A673 (cell line): Measurements from ENCODE around the gene GLYATL2. TPM values are rescaled to one million over a fixed set of nuclear protein-coding genes. Genes with fewer than 3 reads are reported as not detected.
A peak's percentile ranks its signal among the peaks of the same experiment; 100 is the strongest.

Experiments used
- BruUV-seq: library from RNA; stranded (reverse); fragments of 400-500 nt; replicated peaks from 2 replicates; lab custom pipeline; 2021; lab: Mats Ljungman, UMichigan
- CTCF ChIA-PET: fragments of 300-600 bp; sonication (Branson Sonifier 250); formaldehyde crosslinking; loops from one replicate; lab custom pipeline; 2022; ENCODE audit warnings: antibody characterized with exemption; lab: Charles Lee
- POLR2A ChIA-PET: fragments of 300-600 bp; sonication (Branson Sonifier 250); formaldehyde crosslinking; loops from one replicate; lab custom pipeline; 2022; ENCODE audit warnings: antibody characterized with exemption; ENCODE audit not compliant: low non-redundant PET; lab: Charles Lee
- DNase-seq: peaks from one replicate; pipeline ENCODE4 v3.0.0-alpha.2; 2015; ENCODE audit warnings: low spot score
- H3K27ac ChIP-seq: fragments of 200-600 bp; sonication (generic); 2 replicates; pipeline ENCODE4 v1.5.1; 2016; ENCODE audit warnings: mixed run types, low read depth, mild to moderate bottlenecking, mixed read lengths, antibody characterized with exemption, low read length; ENCODE audit not compliant: poor library complexity, severe bottlenecking
- H3K27me3 ChIP-seq: fragments of 200-600 bp; sonication (generic); replicated peaks from 2 replicates; pipeline ENCODE4 v1.6.1; 2017; ENCODE audit warnings: mixed run types, low read depth, mild to moderate bottlenecking, mixed read lengths, antibody characterized with exemption, low read length; ENCODE audit not compliant: insufficient read depth, poor library complexity
- H3K36me3 ChIP-seq: fragments of 200-600 bp; sonication (generic); 2 replicates; pipeline ENCODE4 v1.6.1; 2016; ENCODE audit warnings: mixed run types, mild to moderate bottlenecking, mixed read lengths, antibody characterized with exemption, low read length; ENCODE audit not compliant: insufficient read depth, poor library complexity, severe bottlenecking
- H3K4me1 ChIP-seq: fragments of 200-600 bp; sonication (generic); 2 replicates; pipeline ENCODE4 v1.6.1; 2017; ENCODE audit warnings: mixed run types, mild to moderate bottlenecking, mixed read lengths, antibody characterized with exemption, low read length; ENCODE audit not compliant: insufficient read depth, poor library complexity, severe bottlenecking
- H3K4me3 ChIP-seq: fragments of 200-600 bp; sonication (generic); 2 replicates; pipeline ENCODE4 v1.5.1; 2016; ENCODE audit warnings: low read depth, mixed run types, mild to moderate bottlenecking, mixed read lengths, low read length; ENCODE audit not compliant: poor library complexity, severe bottlenecking
- H3K9me3 ChIP-seq: fragments of 200-600 bp; sonication (generic); 2 replicates; pipeline ENCODE4 v1.6.1; 2016; ENCODE audit warnings: mixed run types, low read depth, mild to moderate bottlenecking, mixed read lengths, antibody characterized with exemption, low read length; ENCODE audit not compliant: poor library complexity, severe bottlenecking
- CTCF ChIP-seq: fragments of 300-800, 200-600 bp; sonication (generic); conservative IDR thresholded peaks from 2 replicates; pipeline ENCODE4 v1.5.1; 2017; ENCODE audit warnings: low read depth, mild to moderate bottlenecking, antibody characterized with exemption, low read length, moderate library complexity, mixed read lengths
- EZH2 ChIP-seq: fragments of 200-600 bp; sonication (generic); IDR thresholded peaks from 2 replicates; pipeline ENCODE4 v1.6.1; 2017; ENCODE audit warnings: borderline replicate concordance, low read depth, mild to moderate bottlenecking, mixed read lengths, antibody characterized with exemption, low read length; ENCODE audit not compliant: poor library complexity, severe bottlenecking
- intact Hi-C: fragments of 100-400 bp; cut with micrococcal nuclease; formaldehyde crosslinking; loops from one replicate; pipeline ENCODE4 v1.10.0; 2022; ENCODE audit not compliant: unreplicated experiment
- total RNA-seq: library from RNA; stranded (reverse); gene quantifications from 2 replicates; pipeline ENCODE4 v1.2.3, GENCODE V29; 2021

Gene GLYATL2
- total RNA-seq, 1 experiment from 2014 or later: 1.7 TPM

- no peak overlapping the region for H3K27ac ChIP-seq
- no TSS peak for BruUV-seq
- no peaks in the 10 kb centered on the region for H3K9me3 ChIP-seq
- H3K36me3 ChIP-seq: no peaks in the 10 kb centered on the region
- no peak for TF ChIP-seq CTCF
- TF ChIP-seq EZH2: no peak
- intact Hi-C loops: no loop called here
- no peak for DNase-seq
- no peak overlapping the region for H3K4me3 ChIP-seq
- H3K4me1 ChIP-seq: no peaks in the 10 kb centered on the region
- no peaks in the 10 kb centered on the region for H3K27me3 ChIP-seq
- ChIA-PET POLR2A (no interaction called here), CTCF (no interaction called here)
Observed at GRCh38 chr11:58801302-58801701, 43.2 kb downstream of the GLYATL2 start.

GRCh38 chr11:58796333-58796732, 48.2 kb downstream of the GLYATL2 start:
- no TSS peak for BruUV-seq
- intact Hi-C loops: no loop called here
- no peaks in the 10 kb centered on the region for H3K36me3 ChIP-seq
- H3K9me3 ChIP-seq: no peaks in the 10 kb centered on the region
- H3K4me3 ChIP-seq: no peak overlapping the region
- no peak overlapping the region for H3K27ac ChIP-seq
- DNase-seq: peak; percentile 16
- H3K27me3 ChIP-seq: no peaks in the 10 kb centered on the region
- TF ChIP-seq CTCF (no peak), EZH2 (no peak)
- H3K4me1 ChIP-seq: no peaks in the 10 kb centered on the region
- ChIA-PET CTCF (no interaction called here), POLR2A (no interaction called here)

- no TSS peak for BruUV-seq
- DNase-seq: peak; percentile 78
- intact Hi-C loops: loop anchor here (1.0 to 10.0 kb wide), 3 partner anchors 134 to 346 kb away; partner anchors contain the start of genes LPXN and ZFP91
- Histone ChIP-seq H3K4me3 (no peak overlapping the region), H3K4me1 (no peaks in the 10 kb centered on the region), H3K9me3 (no peaks in the 10 kb centered on the region), H3K36me3 (no peaks in the 10 kb centered on the region), H3K27ac (no peak overlapping the region), H3K27me3 (no peaks in the 10 kb centered on the region)
- TF ChIP-seq EZH2 (no peak), CTCF (peak; percentile 98)
- POLR2A ChIA-PET: no interaction called here
- CTCF ChIA-PET: no interaction called here
Observed at GRCh38 chr11:58788355-58789023, 56.0 kb downstream of the GLYATL2 start.
